Stomach (tissue), 4 donors: ENCODE data around the gene MRPS18A.

Source experiments
- CTCF ChIP-seq, 7 experiments: fragments of 450-650 bp in 4 of 7; fragments of 200-600 bp in 3 of 7; sonication (generic) in 3 of 7; IDR thresholded peaks; one replicate each; pipeline ENCODE4 v1.5.1; 2016 to 2019; ENCODE audit warnings: antibody characterized with exemption in 7 of 7, control low read depth in 2 of 7, mild to moderate bottlenecking in 1 of 7
- EP300 ChIP-seq: sonication (generic); formaldehyde crosslinking; IDR thresholded peaks from one replicate; pipeline ENCODE4 v1.6.1; 2017; ENCODE audit warnings: antibody characterized with exemption
- POLR2A ChIP-seq, 4 donors: fragments of 450-650 bp; IDR thresholded peaks; one replicate each; pipeline ENCODE4 v1.6.1; 2016; ENCODE audit warnings: antibody characterized with exemption in 4 of 4, control low read depth in 2 of 4, mild to moderate bottlenecking in 1 of 4, moderate library complexity in 1 of 4
- POLR2AphosphoS5 ChIP-seq, 3 donors: sonication (generic); formaldehyde crosslinking; IDR thresholded peaks; one replicate each; pipeline ENCODE4 v1.6.1; 2016; ENCODE audit warnings: antibody characterized with exemption in 3 of 3

DNA sequence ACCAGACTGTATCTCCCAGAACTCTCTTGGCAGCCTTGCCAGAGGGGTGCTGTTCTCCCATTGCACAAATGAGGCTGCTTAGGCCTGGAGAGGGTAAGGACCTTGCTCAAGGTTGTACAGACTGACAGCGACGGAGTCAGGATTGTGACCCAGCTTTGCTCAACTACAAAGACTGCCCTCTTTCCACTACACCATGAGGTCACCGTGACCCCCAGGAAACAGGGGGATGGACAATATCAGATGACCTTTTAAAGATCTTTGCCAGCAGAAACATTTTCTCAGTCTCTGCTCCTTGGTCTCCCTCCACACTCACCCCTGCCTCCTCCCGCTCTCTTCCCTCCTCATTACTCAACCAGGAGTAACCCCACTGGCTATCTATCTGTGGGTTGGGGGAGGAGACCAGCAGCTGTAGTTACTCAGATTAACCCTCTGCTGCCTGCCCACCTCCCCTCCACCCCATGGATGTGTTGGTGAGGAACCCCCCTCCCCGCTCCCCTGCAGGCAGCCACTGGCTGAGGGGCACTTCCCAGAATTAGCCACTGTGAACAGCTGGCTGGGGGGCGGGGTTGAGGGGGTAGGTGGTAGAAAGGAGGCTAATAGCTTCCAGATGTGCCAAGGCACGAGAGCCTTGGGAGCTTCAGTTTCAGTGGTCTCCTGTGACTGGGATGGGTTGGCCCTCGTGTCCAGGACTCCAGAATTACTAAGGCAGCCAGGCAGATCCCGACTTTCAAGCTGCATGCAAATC lies 26.9 kb upstream of the MRPS18A start:
- TF ChIP-seq CTCF (IDR thresholded peaks at IDR 0.05) (no peak), EP300 (no peak), POLR2A (IDR thresholded peaks at IDR 0.05) (no peak), POLR2AphosphoS5 (IDR thresholded peaks at IDR 0.05) (no peak)
